GM19240 (cell line): ENCODE data around the gene IGSF22.

Experiments used
- DNase-seq: peaks from one replicate; pipeline ENCODE4 v3.0.0; 2011; ENCODE audit warnings: low spot score; ENCODE audit not compliant: insufficient read length

The IGSF22 gene

GRCh38 chr11:18713646-18714442, 12.1 kb downstream of the IGSF22 start:
- no peak for DNase-seq

- no peak for DNase-seq
Measured at GRCh38 chr11:18710545-18710944, 15.4 kb downstream of the IGSF22 start.

- DNase-seq, result no peak
Measured at GRCh38 chr11:18709414-18709813, 16.6 kb downstream of the IGSF22 start.

- DNase-seq, result no peak
Measured at GRCh38 chr11:18707811-18708340, 18.1 kb downstream of the IGSF22 start.

- no peak for DNase-seq
Measured at GRCh38 chr11:18706330-18707243, 19.4 kb downstream of the IGSF22 start.

- DNase-seq, result no peak
Measured at GRCh38 chr11:18705651-18706281, 20.2 kb downstream of the IGSF22 start.

GRCh38 chr11:18704698-18705097, 21.3 kb downstream of the IGSF22 start:
- DNase-seq, result no peak

GRCh38 chr11:18704045-18704645, 21.8 kb downstream of the IGSF22 start:
- no peak for DNase-seq

GRCh38 chr11:18703001-18703763, 22.8 kb downstream of the IGSF22 start:
- no peak for DNase-seq

GRCh38 chr11:18701614-18702216, 24.3 kb downstream of the IGSF22 start:
- DNase-seq, result no peak

GRCh38 chr11:18700872-18701271, 25.1 kb downstream of the IGSF22 start:
- DNase-seq, result no peak

GRCh38 chr11:18700375-18700774, 25.6 kb downstream of the IGSF22 start:
- DNase-seq, result no peak

- no peak for DNase-seq
Measured at GRCh38 chr11:18699848-18700261, 26.1 kb downstream of the IGSF22 start.

- DNase-seq, result no peak
Measured at GRCh38 chr11:18699269-18699596, 26.8 kb downstream of the IGSF22 start.

- peak; percentile 70 for DNase-seq
Measured at GRCh38 chr11:18698341-18699268, 27.4 kb downstream of the IGSF22 start, which contains the start of gene TMEM86A. TSS of gene TMEM86A (plus strand) at chr11:18698779. CDS start at chr11:18698887, 108 bp downstream.

GRCh38 chr11:18697576-18697975, 28.4 kb downstream of the IGSF22 start:
- no peak for DNase-seq

GRCh38 chr11:18696638-18697225, 29.3 kb downstream of the IGSF22 start:
- no peak for DNase-seq

- DNase-seq, result no peak
Measured at GRCh38 chr11:18692941-18693760, 32.8 kb downstream of the IGSF22 start.
